ENCODE results near the gene NUP205. TPM values are rescaled to one million over a fixed set of nuclear protein-coding genes. Genes with fewer than 3 reads are reported as not detected.
A peak's percentile ranks its signal among the peaks of the same experiment; 100 is the strongest.

NUP205 gene
- total and polyA plus RNA-seq, 2 of the 13 experiments (the other 11 are each of a cell fraction or from before 2014, with no cell fraction given): 46.2 to 87.2 TPM

DNA sequence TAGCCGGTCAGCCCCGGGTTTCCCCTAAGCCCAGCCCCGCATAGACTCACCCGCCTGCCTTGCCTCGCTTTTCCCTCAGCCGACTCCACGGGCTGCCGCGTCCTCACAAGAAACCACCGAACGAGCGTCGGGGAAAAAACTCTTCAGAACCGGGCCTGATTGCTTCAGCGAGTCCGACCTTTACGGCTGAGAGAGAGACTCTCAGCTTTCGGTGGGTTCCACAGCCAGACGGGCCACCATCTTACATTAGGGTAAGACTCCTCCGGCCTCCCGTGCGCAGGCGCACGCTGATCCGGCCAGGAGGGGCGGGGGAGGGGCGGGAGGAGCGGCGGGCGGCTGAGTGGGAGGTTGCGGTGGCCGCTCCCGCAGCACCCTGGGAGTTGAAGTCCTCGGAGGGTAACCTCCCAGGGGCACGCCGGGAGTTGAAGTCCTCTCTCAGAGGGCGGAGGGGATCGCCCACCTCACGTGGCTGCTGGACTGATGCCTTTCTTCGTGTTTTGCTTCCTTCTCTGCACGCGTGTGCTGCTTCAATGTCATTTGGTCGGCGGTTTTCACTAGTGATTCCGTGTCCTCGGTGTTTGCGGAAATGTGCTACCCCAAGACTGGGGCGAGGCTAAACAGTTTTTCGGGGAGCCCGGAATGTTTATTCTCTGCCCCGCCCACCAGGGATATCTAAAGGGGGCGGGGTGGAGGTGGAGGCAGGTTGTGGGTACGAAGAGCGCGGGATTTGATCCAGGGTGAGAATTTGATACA is 47.7 kb upstream of the NUP205 start, which contains the start of gene CNOT4 (continued):
- no peak for TF ChIP-seq ZSCAN30 (CRISPR knock-in tag; IDR thresholded peaks at IDR 0.05)
- TF ChIP-seq LRRFIP1 (CRISPR knock-in tag; conservative IDR thresholded peaks at IDR 0.05): no peak

DNA sequence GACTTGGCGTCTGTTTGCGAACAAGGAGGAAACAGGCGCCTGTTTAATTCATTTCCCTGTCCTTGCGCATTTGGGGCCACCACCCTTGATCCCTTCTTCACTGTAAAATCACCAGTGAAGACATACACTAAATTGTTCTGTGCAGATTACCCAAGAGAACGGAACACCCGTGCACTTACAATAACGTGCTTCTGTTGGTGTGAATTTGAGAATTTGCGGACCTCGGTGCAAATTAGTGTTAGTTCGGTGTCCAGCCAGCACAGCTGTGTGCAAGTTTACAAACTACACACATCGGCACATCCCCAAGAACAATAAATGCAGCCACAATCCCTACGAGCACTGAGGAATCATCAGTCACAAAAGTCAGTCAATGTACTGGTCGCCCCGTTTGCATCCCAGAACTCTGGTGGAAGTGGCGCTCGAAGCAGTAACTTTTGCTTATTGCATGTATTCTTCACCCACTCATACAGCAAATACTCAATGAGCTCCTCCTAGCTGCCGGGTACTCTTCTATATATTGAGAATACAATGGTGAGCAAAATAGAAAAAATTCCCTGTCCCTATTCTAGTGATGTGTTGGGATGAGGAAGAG is 47.0 kb upstream of the NUP205 start:
- BruUV-seq (replicated peaks): TSS peak; percentile 54
- H2AFZ ChIP-seq (ENCODE audit: low read length): peak overlapping the region; percentile 94
- in situ Hi-C loops (cut with HindIII; ENCODE audit: extremely low pct_ligation_motif_present, low pct_unique_long_range_greater_than_20kb) (loop anchor here (5.0 kb wide), 1 partner anchor 47 kb away; the partner anchor contains the start of gene NUP205), intact Hi-C loops (cut with micrococcal nuclease; ENCODE audit: unreplicated experiment) (no loop called here)
- no peaks in the 10 kb centered on the region for H3K9me3 ChIP-seq (ENCODE audit: low read length)
- FAIRE-seq (peak; percentile 66), DNase-seq (ENCODE audit: low spot score) (peak; percentile 16), ATAC-seq (peak; percentile 10)
- H3K4me1 ChIP-seq (ENCODE audit: insufficient read depth, low read length): peaks cover 31% of the 10 kb centered on the region
- peak overlapping the region; percentile 44 for H3K27ac ChIP-seq (ENCODE audit: extremely low read length, insufficient read depth, low read length)
- peak overlapping the region; percentile 60 for H3K9ac ChIP-seq (ENCODE audit: insufficient read depth, low read depth, low read length)
- CTCF ChIA-PET (ENCODE audit: low intra/inter-chr PET ratio, low total read pairs): no interaction called here
- peaks cover 8% of the 10 kb centered on the region for H4K20me1 ChIP-seq (ENCODE audit: insufficient read depth, low read length)
- peak overlapping the region; percentile 96 for H3K4me2 ChIP-seq (ENCODE audit: low read depth, low read length)
- peak overlapping the region; percentile 57 to 92 (median 82) for H3K4me3 ChIP-seq (replicated peaks in 1 of 3; ENCODE audit: insufficient read depth in 1 of 3, low read depth in 2 of 3, low read length in 3 of 3)
- under 1% methylated on average over 16 of the region's 17 CpGs for WGBS (ENCODE audit: low lambda C conversion rate)
- TF ChIP-seq, protein P1, sequence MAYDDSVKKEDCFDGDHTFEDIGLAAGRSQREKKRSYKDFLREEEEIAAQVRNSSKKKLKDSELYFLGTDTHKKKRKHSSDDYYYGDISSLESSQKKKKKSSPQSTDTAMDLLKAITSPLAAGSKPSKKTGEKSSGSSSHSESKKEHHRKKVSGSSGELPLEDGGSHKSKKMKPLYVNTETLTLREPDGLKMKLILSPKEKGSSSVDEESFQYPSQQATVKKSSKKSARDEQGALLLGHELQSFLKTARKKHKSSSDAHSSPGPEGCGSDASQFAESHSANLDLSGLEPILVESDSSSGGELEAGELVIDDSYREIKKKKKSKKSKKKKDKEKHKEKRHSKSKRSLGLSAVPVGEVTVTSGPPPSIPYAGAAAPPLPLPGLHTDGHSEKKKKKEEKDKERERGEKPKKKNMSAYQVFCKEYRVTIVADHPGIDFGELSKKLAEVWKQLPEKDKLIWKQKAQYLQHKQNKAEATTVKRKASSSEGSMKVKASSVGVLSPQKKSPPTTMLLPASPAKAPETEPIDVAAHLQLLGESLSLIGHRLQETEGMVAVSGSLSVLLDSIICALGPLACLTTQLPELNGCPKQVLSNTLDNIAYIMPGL (CRISPR knock-in tag; IDR thresholded peaks at IDR 0.05; ENCODE audit: borderline replicate concordance in 1 of 2, low read depth in 1 of 2): 0 out of 4 replicates have a peak, but pooled peaks of 1 of the 2 experiments have one; percentile 6
- TF ChIP-seq ZNF205 (CRISPR knock-in tag; IDR thresholded peaks at IDR 0.05) (0 out of 2 replicates have a peak, but pooled peaks have one; percentile 1), HNRNPL (IDR thresholded peaks at IDR 0.05; ENCODE audit: low read depth, low read length) (no peak), NCOA2 (CRISPR knock-in tag; IDR thresholded peaks at IDR 0.05) (no peak), ZNF749 (CRISPR knock-in tag; IDR thresholded peaks at IDR 0.05; ENCODE audit: borderline replicate concordance) (0 out of 2 replicates have a peak, but pooled peaks have one; percentile 52), XRCC5 (optimal IDR thresholded peaks at IDR 0.05; ENCODE audit: low read length) (peak; percentile 13)
- H3K36me3 ChIP-seq (replicated peaks in 1 of 2; ENCODE audit: control insufficient read depth in 1 of 2, insufficient read depth in 2 of 2, low read length in 2 of 2): no peaks in the 10 kb centered on the region
- no peaks in the 10 kb centered on the region; a peak in 1 of 5 replicates for H3K27me3 ChIP-seq (ENCODE audit: control insufficient read depth in 1 of 2, insufficient read depth in 2 of 2, low read length in 2 of 2)
- peaks cover 41% of the 10 kb centered on the region for H3K79me2 ChIP-seq (ENCODE audit: insufficient read depth, low read length)
- POLR2A ChIA-PET: interaction anchor here (0.8 to 1.1 kb wide), 2 partner anchors 23 to 47 kb away, joined by 3 read pairs; partner anchors contain the start of gene NUP205

Data from HepG2 (cell line).